H1 (cell line): ENCODE data around the gene ATP2C1. TPM values are rescaled to one million over a fixed set of nuclear protein-coding genes. Genes with fewer than 3 reads are reported as not detected.

Experiments used
- CTCF ChIA-PET: fragments of 300-600 bp; sonication (Branson Sonifier 250); formaldehyde crosslinking; loops from one replicate; lab custom pipeline; 2021; ENCODE audit not compliant: partially characterized antibody; lab: Charles Lee
- POLR2A ChIA-PET: fragments of 300-600 bp; sonication (Branson Sonifier 250); formaldehyde crosslinking; loops from one replicate; lab custom pipeline; 2021; ENCODE audit warnings: inconsistent platforms; ENCODE audit not compliant: partially characterized antibody; lab: Charles Lee
- DNase-seq, 2 experiments: peaks; one replicate each; pipeline versions ENCODE4 v3.0.0 to v3.0.0-alpha.2; 2010 to 2022; ENCODE audit warnings: low spot score in 2 of 2, low read depth in 1 of 2, mixed read lengths in 1 of 2
- FAIRE-seq: peaks from 2 replicates; lab custom pipeline; 2011; peaks lifted over from hg19 to GRCh38; lab: Jason Lieb, UNC
- H2AFZ ChIP-seq: 2 replicates; pipeline ENCODE4 v1.8.1; 2012; ENCODE audit warnings: low read length, inconsistent platforms
- H2AK5ac ChIP-seq: 2 replicates; pipeline ENCODE4 v1.6.1; 2013; ENCODE audit warnings: low read depth, low read length
- H2BK120ac ChIP-seq: replicated peaks from 2 replicates; pipeline ENCODE3; 2013; ENCODE audit warnings: low read depth, low read length, inconsistent platforms
- H2BK12ac ChIP-seq: 2 replicates; pipeline ENCODE4 v1.6.1; 2013; ENCODE audit warnings: low read depth, low read length
- H2BK15ac ChIP-seq: 2 replicates; pipeline ENCODE4 v1.6.1; 2013; ENCODE audit warnings: low read length
- H2BK20ac ChIP-seq: 2 replicates; pipeline ENCODE4 v1.6.1; 2013; ENCODE audit warnings: low read length
- H2BK5ac ChIP-seq: 2 replicates; pipeline ENCODE4 v1.6.1; 2013; ENCODE audit warnings: low read depth, low read length
- H3K14ac ChIP-seq: 2 replicates; pipeline ENCODE4 v1.6.1; 2013; ENCODE audit warnings: inconsistent platforms; ENCODE audit not compliant: insufficient read length
- H3K18ac ChIP-seq: 2 replicates; pipeline ENCODE4 v1.6.1; 2013; ENCODE audit warnings: low read length; ENCODE audit errors: extremely low read depth
- H3K23ac ChIP-seq: 2 replicates; pipeline ENCODE4 v1.6.1; 2013; ENCODE audit warnings: inconsistent platforms; ENCODE audit not compliant: insufficient read length
- H3K23me2 ChIP-seq: 2 replicates; pipeline ENCODE4 v1.6.1; 2013; ENCODE audit warnings: low read depth, low read length
- H3K27ac ChIP-seq: 2 replicates; pipeline ENCODE4 v1.6.1; 2011; ENCODE audit warnings: low read depth, low read length, inconsistent platforms
- H3K27me3 ChIP-seq, 4 experiments: replicated peaks in 1 of 4; 1 replicate in 1 of 4; 2 replicates in 3 of 4; pipeline versions ENCODE4 v1.6.1 to v1.8.1; 2011 to 2013; ENCODE audit warnings: low read length in 3 of 4, mild to moderate bottlenecking in 3 of 4, inconsistent platforms in 2 of 4, mixed read lengths in 2 of 4, moderate library complexity in 1 of 4; ENCODE audit not compliant: control insufficient read depth in 3 of 4, insufficient read depth in 3 of 4; ENCODE audit errors: extremely low read depth in 1 of 4
- H3K36me3 ChIP-seq, 4 experiments: 2 replicates each; pipeline versions ENCODE4 v1.6.1 to v1.8.1; 2011 to 2013; ENCODE audit warnings: mild to moderate bottlenecking in 4 of 4, low read length in 3 of 4, moderate library complexity in 2 of 4, control low read depth in 1 of 4, inconsistent platforms in 1 of 4; ENCODE audit not compliant: insufficient read depth in 4 of 4, control insufficient read depth in 2 of 4
- H3K4ac ChIP-seq: replicated peaks from 2 replicates; pipeline ENCODE3; 2013; ENCODE audit warnings: low read length, low read depth, mixed read lengths, inconsistent platforms; ENCODE audit not compliant: insufficient read length
- H3K4me1 ChIP-seq, 4 experiments: replicated peaks in 1 of 4; 1 replicate in 1 of 4; 2 replicates in 3 of 4; pipeline versions ENCODE4 v1.6.1 to v1.8.1; 2011 to 2013; ENCODE audit warnings: low read length in 3 of 4, inconsistent platforms in 2 of 4, mixed read lengths in 1 of 4; ENCODE audit not compliant: insufficient read depth in 4 of 4, control insufficient read depth in 3 of 4
- H3K4me2 ChIP-seq, 2 experiments: 2 replicates each; pipeline versions ENCODE4 v1.6.1 to v1.8.1; 2011 to 2013; ENCODE audit warnings: low read depth in 2 of 2, low read length in 2 of 2, control low read depth in 1 of 2, inconsistent platforms in 1 of 2, mild to moderate bottlenecking in 1 of 2; ENCODE audit not compliant: insufficient read depth in 1 of 2
- H3K4me3 ChIP-seq, 4 experiments: fragments of 200-600, 300-600 bp in 1 of 4; sonication (generic), shearing (Covaris generic), sonication (Bioruptor Twin) in 1 of 4; 2 replicates each; pipeline versions ENCODE4 v1.5.1 to v1.8.1; 2011 to 2016; ENCODE audit warnings: low read length in 4 of 4, low read depth in 3 of 4, control low read depth in 2 of 4, inconsistent platforms in 2 of 4, mild to moderate bottlenecking in 2 of 4, mixed read lengths in 1 of 4, moderate library complexity in 1 of 4; ENCODE audit not compliant: insufficient read depth in 2 of 4; ENCODE audit errors: extremely low read depth in 1 of 4
- H3K56ac ChIP-seq: replicated peaks from 2 replicates; pipeline ENCODE3; 2013; ENCODE audit warnings: low read depth, mild to moderate bottlenecking, mixed read lengths, low read length, inconsistent platforms; ENCODE audit not compliant: insufficient read length
- H3K79me1 ChIP-seq: 2 replicates; pipeline ENCODE4 v1.6.1; 2013; ENCODE audit warnings: low read depth, low read length, control low read depth
- H3K79me2 ChIP-seq, 2 experiments: 2 replicates each; pipeline versions ENCODE4 v1.6.1 to v1.8.1; 2012 to 2013; ENCODE audit warnings: low read length in 2 of 2, mild to moderate bottlenecking in 2 of 2, inconsistent platforms in 1 of 2; ENCODE audit not compliant: insufficient read depth in 2 of 2, control insufficient read depth in 1 of 2
- H3K9ac ChIP-seq, 4 experiments: replicated peaks in 1 of 4; 1 replicate in 1 of 4; 2 replicates in 3 of 4; pipeline versions ENCODE4 v1.6.1 to v1.8.1; 2011 to 2013; ENCODE audit warnings: low read depth in 3 of 4, low read length in 3 of 4, control low read depth in 2 of 4, mild to moderate bottlenecking in 2 of 4, moderate library complexity in 2 of 4, inconsistent platforms in 1 of 4; ENCODE audit errors: extremely low read depth in 1 of 4
- H3K9me3 ChIP-seq, 2 experiments: 2 replicates each; pipeline versions ENCODE4 v1.6.1 to v1.8.1; 2012 to 2013; ENCODE audit warnings: mild to moderate bottlenecking in 2 of 2, moderate library complexity in 2 of 2, control low read depth in 1 of 2, inconsistent platforms in 1 of 2, low read depth in 1 of 2, low read length in 1 of 2, mixed read lengths in 1 of 2; ENCODE audit not compliant: insufficient read depth in 2 of 2
- H4K20me1 ChIP-seq, 2 experiments: replicated peaks in 1 of 2; 2 replicates each; pipeline versions ENCODE3 to v1.8.1; 2011 to 2013; ENCODE audit warnings: inconsistent platforms in 2 of 2, low read length in 2 of 2, mild to moderate bottlenecking in 1 of 2; ENCODE audit not compliant: insufficient read depth in 2 of 2, control insufficient read depth in 1 of 2
- H4K5ac ChIP-seq: 2 replicates; pipeline ENCODE4 v1.6.1; 2013; ENCODE audit warnings: low read length, low read depth, mixed read lengths, inconsistent platforms; ENCODE audit not compliant: insufficient read length
- H4K8ac ChIP-seq: 2 replicates; pipeline ENCODE4 v1.8.0; 2013; ENCODE audit warnings: mild to moderate bottlenecking, moderate library complexity, low read length, inconsistent platforms; ENCODE audit not compliant: insufficient read depth; ENCODE audit errors: extremely low read depth
- H4K91ac ChIP-seq: replicated peaks from 2 replicates; pipeline ENCODE3; 2013; ENCODE audit warnings: low read length, mixed read lengths, inconsistent platforms; ENCODE audit not compliant: insufficient read length
- BRCA1 ChIP-seq: IDR thresholded peaks from 2 replicates; pipeline ENCODE4 v1.6.1; 2012; ENCODE audit warnings: low read depth, low read length, improper control_type of control experiment
- FOSL1 ChIP-seq: IDR thresholded peaks from 2 replicates; pipeline ENCODE4 v1.6.1; 2011; ENCODE audit warnings: mild to moderate bottlenecking, low read depth, low read length, moderate library complexity; ENCODE audit not compliant: insufficient read depth
- GABPA ChIP-seq: IDR thresholded peaks from 2 replicates; pipeline ENCODE4 v1.6.1; 2011; ENCODE audit warnings: mild to moderate bottlenecking, low read length, moderate library complexity, borderline replicate concordance; ENCODE audit not compliant: insufficient read depth
- JUN ChIP-seq: IDR thresholded peaks from 2 replicates; pipeline ENCODE4 v1.6.1; 2011; ENCODE audit warnings: low read depth, mild to moderate bottlenecking, improper control_type of control experiment, low read length
- KDM1A ChIP-seq: fragments of 200-600, 300-600 bp; sonication (generic); IDR thresholded peaks from 2 replicates; pipeline ENCODE4 v1.7.1; 2016; ENCODE audit warnings: mild to moderate bottlenecking, low read length, borderline replicate concordance
- KDM4A ChIP-seq: IDR thresholded peaks from one replicate; pipeline ENCODE4 v1.7.1; 2012; ENCODE audit warnings: low read depth, mild to moderate bottlenecking, moderate library complexity, low read length, inconsistent platforms; ENCODE audit not compliant: severe bottlenecking
- MAX ChIP-seq: IDR thresholded peaks from 2 replicates; pipeline ENCODE4 v1.6.1; 2012; ENCODE audit warnings: inconsistent platforms
- NRF1 ChIP-seq: IDR thresholded peaks from 2 replicates; pipeline ENCODE4 v1.6.1; 2011; ENCODE audit warnings: mild to moderate bottlenecking, low read depth, low read length, improper control_type of control experiment
- POLR2AphosphoS5 ChIP-seq: IDR thresholded peaks from 2 replicates; pipeline ENCODE4 v1.6.1; 2011; ENCODE audit warnings: low read depth, low read length
- RFX5 ChIP-seq: IDR thresholded peaks from 2 replicates; pipeline ENCODE4 v1.6.1; 2011; ENCODE audit warnings: low read depth, low read length, improper control_type of control experiment, borderline replicate concordance
- RNF2 ChIP-seq: fragments of 200-900, 300-1000 bp; sonication (generic); IDR thresholded peaks from 2 replicates; pipeline ENCODE4 v1.7.1; 2016; ENCODE audit warnings: borderline replicate concordance, low read depth, mild to moderate bottlenecking, antibody characterized with exemption, low read length; ENCODE audit not compliant: poor library complexity, severe bottlenecking; ENCODE audit errors: missing control alignments
- SIRT6 ChIP-seq: IDR thresholded peaks from one replicate; pipeline ENCODE4 v1.7.1; 2012; ENCODE audit warnings: low read length, inconsistent platforms
- SIX5 ChIP-seq: IDR thresholded peaks from 2 replicates; pipeline ENCODE4 v1.6.1; 2011; ENCODE audit warnings: mild to moderate bottlenecking, low read depth, low read length
- SP1 ChIP-seq: IDR thresholded peaks from 2 replicates; pipeline ENCODE4 v1.6.1; 2011; ENCODE audit warnings: low read depth, low read length
- TAF1 ChIP-seq: IDR thresholded peaks from 2 replicates; pipeline ENCODE4 v1.6.1; 2011; ENCODE audit warnings: mild to moderate bottlenecking, low read depth, low read length
- WGBS, 2 experiments: shearing (Covaris generic) in 1 of 2; methylation state at CpG; one replicate each; pipeline versions ENCODE4 v1.1.6 to v1.1.7; 2013 to 2015; ENCODE audit warnings: low lambda C conversion rate in 2 of 2, mixed read lengths in 2 of 2, inconsistent platforms in 1 of 2, low coverage in 1 of 2, missing lambda C conversion rate in 1 of 2; ENCODE audit not compliant: insufficient replicate concordance in 2 of 2, insufficient coverage in 1 of 2, insufficient read length in 1 of 2; ENCODE audit errors: extremely low coverage in 1 of 2, missing lambda C conversion rate in 1 of 2; 5-methylcytosine and 5-hydroxymethylcytosine counted together
- polyA plus RNA-seq, 7 experiments: library from polyadenylated mRNA; depleted of rRNA in 3 of 7; stranded (reverse) in 5 of 7; unstranded in 2 of 7; fragments of >200 nt in 5 of 7; fragments of 200-250 nt in 2 of 7; gene quantifications; 1 replicate in 5 of 7; 2 replicates in 1 of 7; 4 replicates in 1 of 7; pipeline versions ENCODE4 v1.2.1 to v1.2.3, GENCODE V29; 2011 to 2013; ENCODE audit warnings: missing spikeins in 2 of 7, mixed read lengths in 2 of 7
- total RNA-seq: library from RNA; stranded (reverse); fragmentation: NEBNext Ultra II Directional; extraction: Animal tissue kit (Norgen Biotek cat#: 25700); gene quantifications from 2 replicates; pipeline ENCODE4 v1.2.1, GENCODE V29; 2021

The ATP2C1 gene
- total and polyA plus RNA-seq, 2 of the 8 experiments (the other 6 are each of a cell fraction or from before 2014, with no cell fraction given): 50.7 to 68.5 TPM

DNA sequence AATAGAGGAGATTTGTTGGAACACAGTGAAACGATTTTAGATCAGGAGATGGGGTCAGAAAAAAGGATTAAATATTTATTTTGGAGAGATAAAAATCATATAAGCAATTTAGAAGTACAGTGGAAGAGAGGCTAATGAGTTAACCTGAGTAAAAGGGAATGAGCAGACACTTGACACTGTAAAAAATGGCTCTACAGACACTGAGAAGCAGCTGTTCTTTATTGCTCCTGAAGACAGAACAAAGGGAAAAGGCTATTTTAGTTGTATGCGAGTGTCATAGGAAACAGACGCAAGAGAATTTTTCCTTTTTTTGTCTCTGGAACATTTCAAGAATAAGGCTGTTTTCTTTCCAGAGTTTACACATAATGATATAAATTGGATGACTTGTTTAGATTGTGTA, 98.5 kb downstream of the ATP2C1 start:
- H3K9ac ChIP-seq: no peak overlapping the region
- no peak overlapping the region for H3K18ac ChIP-seq
- no peaks in the 10 kb centered on the region for H3K9me3 ChIP-seq
- H4K20me1 ChIP-seq: peaks cover 0 to 3% of the 10 kb centered on the region in 2 experiments
- no peak overlapping the region for H3K4me3 ChIP-seq
- no peak overlapping the region for H2BK120ac ChIP-seq
- H4K5ac ChIP-seq: no peak overlapping the region
- no peak overlapping the region for H2BK12ac ChIP-seq
- no peak overlapping the region for H2BK20ac ChIP-seq
- H3K36me3 ChIP-seq: peaks cover 0 to 12% (median 6%) of the 10 kb centered on the region in 4 experiments; a peak in 3 of 8 replicates
- DNase-seq (no peak), FAIRE-seq (no peak)
- no peak overlapping the region for H3K27ac ChIP-seq
- no peaks in the 10 kb centered on the region for H3K4me1 ChIP-seq
- H2BK15ac ChIP-seq: no peak overlapping the region
- no peak overlapping the region for H2AK5ac ChIP-seq
- 90 to 100% methylated on average over 1 to 3 of the region's 3 CpGs for WGBS, 2 experiments
- no peak overlapping the region for H4K91ac ChIP-seq
- H3K23ac ChIP-seq: no peak overlapping the region
- H4K8ac ChIP-seq: no peak overlapping the region
- no peak overlapping the region for H2AFZ ChIP-seq
- ChIA-PET CTCF (no interaction called here), POLR2A (no interaction called here)
- H3K79me1 ChIP-seq: no peaks in the 10 kb centered on the region
- H3K4me2 ChIP-seq: no peak overlapping the region
- H3K56ac ChIP-seq: no peak overlapping the region
- H3K27me3 ChIP-seq: no peaks in the 10 kb centered on the region
- H2BK5ac ChIP-seq: no peak overlapping the region
- no peaks in the 10 kb centered on the region for H3K23me2 ChIP-seq
- no peaks in the 10 kb centered on the region for H3K79me2 ChIP-seq
- no peak overlapping the region for H3K14ac ChIP-seq
- no peak overlapping the region for H3K4ac ChIP-seq
- no peak for TF ChIP-seq RFX5
- no peak for TF ChIP-seq TAF1
- TF ChIP-seq SIX5: no peak
- no peak for TF ChIP-seq FOSL1
- no peak for TF ChIP-seq RNF2
- TF ChIP-seq NRF1: no peak
- no peak for TF ChIP-seq POLR2AphosphoS5
- no peak for TF ChIP-seq SP1
- no peak for TF ChIP-seq MAX
- TF ChIP-seq JUN: no peak
- no peak for TF ChIP-seq KDM1A
- no peak for TF ChIP-seq BRCA1
- TF ChIP-seq GABPA: no peak
- no peak for TF ChIP-seq SIRT6
- no peak for TF ChIP-seq KDM4A
